H9 (cell line): ENCODE data around the gene THOC5. TPM values are rescaled to one million over a fixed set of nuclear protein-coding genes. Genes with fewer than 3 reads are reported as not detected.
A peak's percentile ranks its signal among the peaks of the same experiment; 100 is the strongest.

ENCODE experiments used
- DNase-seq: peaks from one replicate; pipeline ENCODE4 v3.0.0-alpha.2; 2017
- H2AFZ ChIP-seq: one replicate; pipeline ENCODE4 v1.6.1; 2013; ENCODE audit warnings: mild to moderate bottlenecking, low read length, control low read depth, moderate library complexity
- H2AK5ac ChIP-seq: 2 replicates; pipeline ENCODE4 v1.6.1; 2013; ENCODE audit warnings: low read length, control low read depth, mixed read lengths; ENCODE audit not compliant: insufficient read length
- H2BK120ac ChIP-seq: one replicate; pipeline ENCODE4 v1.6.1; 2013; ENCODE audit warnings: low read depth, mild to moderate bottlenecking, low read length, control low read depth, inconsistent platforms; ENCODE audit not compliant: poor library complexity, severe bottlenecking
- H2BK12ac ChIP-seq: 2 replicates; pipeline ENCODE4 v1.6.1; 2013; ENCODE audit warnings: low read length, control low read depth, mixed read lengths, low read depth; ENCODE audit not compliant: insufficient read length
- H2BK15ac ChIP-seq: 2 replicates; pipeline ENCODE4 v1.6.1; 2013; ENCODE audit warnings: low read depth, low read length, control low read depth
- H2BK20ac ChIP-seq: one replicate; pipeline ENCODE4 v1.6.1; 2013; ENCODE audit warnings: low read depth, mild to moderate bottlenecking, low read length, control low read depth, inconsistent platforms; ENCODE audit not compliant: poor library complexity, severe bottlenecking
- H2BK5ac ChIP-seq: 2 replicates; pipeline ENCODE4 v1.6.1; 2013; ENCODE audit warnings: low read length, control low read depth, mixed read lengths; ENCODE audit not compliant: insufficient read length
- H3K14ac ChIP-seq: 2 replicates; pipeline ENCODE4 v1.6.1; 2013; ENCODE audit warnings: low read length, control low read depth; ENCODE audit not compliant: insufficient read depth
- H3K18ac ChIP-seq: 2 replicates; pipeline ENCODE4 v1.6.1; 2013; ENCODE audit warnings: low read depth, mild to moderate bottlenecking, mixed read lengths, low read length, control low read depth; ENCODE audit not compliant: insufficient read length
- H3K23ac ChIP-seq: 2 replicates; pipeline ENCODE4 v1.6.1; 2013; ENCODE audit warnings: low read length, control low read depth, mixed read lengths, low read depth; ENCODE audit not compliant: insufficient read length
- H3K23me2 ChIP-seq: 2 replicates; pipeline ENCODE4 v1.6.1; 2013; ENCODE audit warnings: low read depth, mild to moderate bottlenecking, mixed read lengths, low read length, control low read depth; ENCODE audit not compliant: insufficient read length, poor library complexity, severe bottlenecking
- H3K27ac ChIP-seq: 2 replicates; pipeline ENCODE4 v1.5.1; 2013; ENCODE audit warnings: low read length, control low read depth, mixed read lengths, low read depth; ENCODE audit not compliant: insufficient read length
- H3K27me3 ChIP-seq: 2 replicates; pipeline ENCODE4 v1.6.1; 2013; ENCODE audit warnings: low read length, control low read depth, inconsistent platforms; ENCODE audit not compliant: insufficient read depth
- H3K4ac ChIP-seq: 2 replicates; pipeline ENCODE4 v1.6.1; 2013; ENCODE audit warnings: low read depth, mild to moderate bottlenecking, control low read depth, inconsistent platforms, low read length, moderate library complexity
- H3K4me1 ChIP-seq: 2 replicates; pipeline ENCODE4 v1.6.1; 2013; ENCODE audit warnings: low read length, control low read depth, inconsistent platforms; ENCODE audit not compliant: insufficient read depth
- H3K4me2 ChIP-seq: 2 replicates; pipeline ENCODE4 v1.6.1; 2013; ENCODE audit warnings: low read length, control low read depth, mixed read lengths; ENCODE audit not compliant: insufficient read length, insufficient read depth
- H3K56ac ChIP-seq: 2 replicates; pipeline ENCODE4 v1.6.1; 2013; ENCODE audit warnings: low read depth, mild to moderate bottlenecking, mixed read lengths, low read length, control low read depth; ENCODE audit not compliant: insufficient read length
- H3K79me1 ChIP-seq: 2 replicates; pipeline ENCODE4 v1.6.1; 2013; ENCODE audit warnings: low read depth, mild to moderate bottlenecking, moderate library complexity, low read length, control low read depth, inconsistent platforms; ENCODE audit not compliant: insufficient read depth, poor library complexity, severe bottlenecking
- H3K79me2 ChIP-seq: 2 replicates; pipeline ENCODE4 v1.6.1; 2013; ENCODE audit warnings: low read length, control low read depth, inconsistent platforms; ENCODE audit not compliant: insufficient read depth
- H3K9ac ChIP-seq: 2 replicates; pipeline ENCODE4 v1.6.1; 2013; ENCODE audit warnings: low read length, control low read depth, mixed read lengths; ENCODE audit not compliant: insufficient read length; ENCODE audit errors: extremely low read depth
- H3K9me3 ChIP-seq: one replicate; pipeline ENCODE4 v1.6.1; 2013; ENCODE audit warnings: low read depth, low read length, inconsistent platforms; ENCODE audit not compliant: control insufficient read depth
- H3T11ph ChIP-seq: one replicate; pipeline ENCODE4 v1.6.1; 2013; ENCODE audit warnings: mild to moderate bottlenecking, low read length, control low read depth, inconsistent platforms
- H4K20me1 ChIP-seq: one replicate; pipeline ENCODE4 v1.6.1; 2013; ENCODE audit not compliant: control insufficient read depth, insufficient read length, insufficient read depth
- H4K5ac ChIP-seq: 2 replicates; pipeline ENCODE4 v1.6.1; 2013; ENCODE audit warnings: low read depth, mild to moderate bottlenecking, mixed read lengths, low read length, control low read depth; ENCODE audit not compliant: insufficient read length
- H4K8ac ChIP-seq: replicated peaks from 2 replicates; pipeline ENCODE4 v1.6.1; 2013; ENCODE audit warnings: low read length, control low read depth, mixed read lengths, low read depth; ENCODE audit not compliant: insufficient read length
- H4K91ac ChIP-seq: 2 replicates; pipeline ENCODE4 v1.6.1; 2013; ENCODE audit warnings: low read depth, mild to moderate bottlenecking, moderate library complexity, mixed read lengths, low read length, control low read depth; ENCODE audit not compliant: insufficient read length
- H3K27ac Mint-ChIP-seq, 3 experiments: 2 replicates in 2 of 3; 3 replicates in 1 of 3; pipeline ENCODE4 v1.8.0; 2020 to 2021; ENCODE audit warnings: mixed read lengths in 3 of 3, mild to moderate bottlenecking in 1 of 3, moderate library complexity in 1 of 3
- H3K27me3 Mint-ChIP-seq: 2 replicates; pipeline ENCODE4 v1.8.0; 2021; ENCODE audit warnings: low read depth, mild to moderate bottlenecking, moderate library complexity, mixed read lengths
- H3K36me3 Mint-ChIP-seq, 3 experiments: 2 replicates in 2 of 3; 3 replicates in 1 of 3; pipeline ENCODE4 v1.8.0; 2020 to 2021; ENCODE audit warnings: low read depth in 3 of 3, mixed read lengths in 3 of 3; ENCODE audit not compliant: insufficient read depth in 1 of 3
- H3K4me1 Mint-ChIP-seq, 2 experiments: 2 replicates each; pipeline ENCODE4 v1.8.0; 2020; ENCODE audit warnings: mixed read lengths in 2 of 2
- H3K4me3 Mint-ChIP-seq, 2 experiments: 2 replicates in 1 of 2; 3 replicates in 1 of 2; pipeline ENCODE4 v1.8.0; 2020 to 2021; ENCODE audit warnings: mild to moderate bottlenecking in 2 of 2, mixed read lengths in 2 of 2, moderate library complexity in 1 of 2
- H3K9me3 Mint-ChIP-seq, 2 experiments: 2 replicates in 1 of 2; 3 replicates in 1 of 2; pipeline ENCODE4 v1.8.0; 2020; ENCODE audit warnings: mild to moderate bottlenecking in 2 of 2, mixed read lengths in 2 of 2, moderate library complexity in 1 of 2
- CTCF ChIP-seq: fragments of 200-600 bp; sonication (generic); conservative IDR thresholded peaks from 3 replicates; pipeline ENCODE4 v1.8.0; 2021; ENCODE audit warnings: antibody characterized with exemption, mild to moderate bottlenecking
- WGBS: extraction: QIAGEN DNeasy Blood & Tissue Kit; methylation state at CpG from one replicate; pipeline ENCODE4 v1.1.7; 2013; ENCODE audit warnings: missing lambda C conversion rate, low lambda C conversion rate, mixed read lengths; ENCODE audit not compliant: insufficient read length; ENCODE audit errors: extremely low coverage; 5-methylcytosine and 5-hydroxymethylcytosine counted together
- total RNA-seq: library from RNA; stranded (reverse); gene quantifications from 2 replicates; pipeline ENCODE4 v1.2.1, GENCODE V29; 2021

Gene THOC5
- total RNA-seq, 1 experiment from 2014 or later: 71.8 TPM

DNA sequence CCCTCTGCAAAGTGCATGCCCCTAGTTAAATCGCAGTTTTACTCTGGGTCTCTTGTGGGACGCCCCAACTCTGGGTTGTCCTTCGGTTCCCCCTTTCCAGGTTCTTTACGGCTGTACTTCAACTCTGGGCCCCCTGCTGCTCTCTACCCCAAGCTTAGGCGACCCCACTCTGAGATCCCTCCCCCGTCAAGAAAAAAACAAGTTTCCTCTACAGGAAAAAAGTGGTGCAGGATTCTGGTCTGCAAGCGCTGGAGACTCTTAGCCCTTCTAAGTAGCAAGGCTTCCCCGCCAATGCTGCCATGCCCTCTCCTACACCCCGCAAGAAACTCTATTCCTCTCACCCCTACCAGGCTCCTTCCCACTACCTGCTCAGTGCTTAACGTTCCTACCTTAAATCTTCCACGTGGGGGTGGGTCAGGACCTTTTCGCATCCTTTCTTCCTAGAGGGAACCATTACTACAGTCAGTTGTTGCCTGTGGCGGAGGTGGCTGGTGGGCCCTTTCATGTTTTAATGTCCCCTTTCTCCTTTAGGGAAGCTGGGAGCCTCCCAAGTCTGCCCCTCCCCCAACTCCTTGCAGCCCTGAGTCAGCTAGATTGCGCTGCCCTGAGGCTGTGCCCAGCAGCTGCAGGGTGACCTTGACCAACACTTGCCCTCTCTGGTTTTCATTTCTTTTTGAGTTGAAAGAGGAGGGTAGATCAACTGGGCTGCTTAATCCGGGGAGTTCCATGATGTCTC is 72.1 kb downstream of the THOC5 start:
- no peak for TF ChIP-seq CTCF
- Histone ChIP-seq H2AK5ac (no peak overlapping the region), H2BK120ac (no peak overlapping the region), H3K4ac (no peak overlapping the region), H2BK5ac (no peak overlapping the region), H3K27ac (no peak overlapping the region), H2BK15ac (no peak overlapping the region), H3K27me3 (peaks cover 27% of the 10 kb centered on the region), H3K79me2 (no peaks in the 10 kb centered on the region), H4K8ac (no peak overlapping the region), H4K5ac (no peak overlapping the region), H3K23me2 (peaks cover 10% of the 10 kb centered on the region), H3K9ac (peak overlapping the region; percentile 24), H3K56ac (no peak overlapping the region), H2AFZ (no peak overlapping the region), H3K4me1 (peaks cover 6% of the 10 kb centered on the region), H3K4me2 (peak overlapping the region; percentile 69), H4K91ac (no peak overlapping the region), H2BK12ac (no peak overlapping the region), H3K14ac (no peak overlapping the region), H3T11ph (no peak overlapping the region), H4K20me1 (no peaks in the 10 kb centered on the region), H3K79me1 (no peaks in the 10 kb centered on the region), H3K9me3 (no peaks in the 10 kb centered on the region), H2BK20ac (no peak overlapping the region), H3K18ac (peak overlapping the region; percentile 53), H3K23ac (no peak overlapping the region)
- H3K27ac Mint-ChIP-seq: peak overlapping the region in 2 of 3 experiments; percentile 28 to 32; a peak in 3 of 7 replicates
- peak overlapping the region; percentile 58 to 82 for H3K4me3 Mint-ChIP-seq
- DNase-seq: peak; percentile 87
- no CpG with 5 or more reads among the region's 15 CpGs for WGBS
- peaks cover 38 to 43% of the 10 kb centered on the region in 2 experiments for H3K4me1 Mint-ChIP-seq
- H3K36me3 Mint-ChIP-seq: peaks cover 4 to 10% (median 5%) of the 10 kb centered on the region in 3 experiments; a peak in 5 of 7 replicates
- H3K9me3 Mint-ChIP-seq: peaks cover 8 to 9% of the 10 kb centered on the region in 2 experiments
- H3K27me3 Mint-ChIP-seq: peaks cover 68% of the 10 kb centered on the region
